Kidney (tissue), 14 donors: ENCODE measurements around the gene ADAM15. TPM values are rescaled to one million over a fixed set of nuclear protein-coding genes. Genes with fewer than 3 reads are reported as not detected.
A peak's percentile ranks its signal among the peaks of the same experiment; 100 is the strongest.

Experiments used
- DNase-seq, 5 donors: peaks; one replicate each; pipeline ENCODE4 v3.0.0-alpha.2; 2013 to 2020
- FAIRE-seq: peaks from 2 replicates; lab custom pipeline; 2012; peaks lifted over from hg19 to GRCh38; lab: Jason Lieb, UNC
- H3K27ac ChIP-seq, 2 donors: one replicate each; pipeline ENCODE4 v1.7.0; 2013; ENCODE audit warnings: low read depth in 2 of 2, low read length in 2 of 2, inconsistent platforms in 1 of 2
- H3K27me3 ChIP-seq: one replicate; pipeline ENCODE4 v1.7.1; 2013; ENCODE audit warnings: low read length, inconsistent platforms; ENCODE audit not compliant: control insufficient read depth, insufficient read depth
- H3K36me3 ChIP-seq, 3 donors: one replicate each; pipeline versions ENCODE4 v1.7.0 to v1.7.1; 2013; ENCODE audit warnings: low read length in 3 of 3, control low read depth in 1 of 3, inconsistent platforms in 1 of 3; ENCODE audit not compliant: insufficient read depth in 3 of 3, control insufficient read depth in 2 of 3
- H3K4me1 ChIP-seq, 3 donors: one replicate each; pipeline versions ENCODE4 v1.7.0 to v1.7.1; 2013; ENCODE audit warnings: low read length in 3 of 3, inconsistent platforms in 1 of 3, low read depth in 1 of 3; ENCODE audit not compliant: control insufficient read depth in 2 of 3, insufficient read depth in 2 of 3
- H3K4me3 ChIP-seq, 3 donors: one replicate each; pipeline versions ENCODE4 v1.7.0 to v1.8.1; 2013; ENCODE audit warnings: low read length in 3 of 3, control low read depth in 1 of 3, inconsistent platforms in 1 of 3
- H3K9ac ChIP-seq, 3 donors: one replicate each; pipeline versions ENCODE4 v1.7.0 to v1.7.1; 2013; ENCODE audit warnings: low read length in 3 of 3, control low read depth in 1 of 3, inconsistent platforms in 1 of 3
- H3K9me3 ChIP-seq, 3 donors: one replicate each; pipeline versions ENCODE4 v1.7.0 to v1.7.1; 2013; ENCODE audit warnings: low read length in 3 of 3, control low read depth in 1 of 3, inconsistent platforms in 1 of 3; ENCODE audit not compliant: control insufficient read depth in 2 of 3, insufficient read depth in 1 of 3
- CTCF ChIP-seq: IDR thresholded peaks from 3 replicates; pipeline ENCODE4 v1.5.1; 2012; ENCODE audit warnings: mild to moderate bottlenecking, moderate library complexity, borderline replicate concordance; ENCODE audit not compliant: insufficient read depth; ENCODE audit errors: extremely low read depth
- intact Hi-C: fragments of 100-400 bp; cut with DNase I; formaldehyde crosslinking; loops from one replicate; pipeline ENCODE4 v1.11.1; 2022
- polyA plus RNA-seq: library from polyadenylated mRNA; stranded (reverse); fragments of 350-450 nt; fragmentation: Illumina TruSeq; extraction: RNeasy Lipid Tissue Mini Kit (QIAGEN cat#74804); gene quantifications from one replicate; pipeline ENCODE4 v1.2.3, GENCODE V29; 2014; ENCODE audit warnings: low read depth, low replicate concordance; ENCODE audit not compliant: insufficient read depth
- total RNA-seq: library from RNA; stranded (reverse); fragmentation: NEBNext Ultra II Directional; extraction: Animal tissue kit (Norgen Biotek cat#: 25700); gene quantifications from one replicate; pipeline ENCODE4 v1.2.1, GENCODE V29; 2021
- donor health status: control.
- donor health status: control.
- donor health status: control.
- donor health status: control.
- donor health status: control.
- donor health status: DM: yes; HTN: yes; CAD: no.
- donor health status: Normal renal cell carcinoma (clear cell type).

The ADAM15 gene
- total and polyA plus RNA-seq, 2 donors from 2014 or later = 68.4 to 152 TPM

- intact Hi-C loops = no loop called here
- Histone ChIP-seq H3K9ac (peak within 1 kb of the TSS; percentile 39 to 68 (median 49)), H3K36me3 (no peaks in the 10 kb centered on the region), H3K27me3 (no peaks in the 10 kb centered on the region), H3K4me3 (peak within 1 kb of the TSS; percentile 62 to 72 (median 72)), H3K4me1 (peaks cover 0 to 17% (median 4%) of the 10 kb centered on the region in 3 donors), H3K27ac (peak within 1 kb of the TSS; percentile 56 to 72), H3K9me3 (no peaks in the 10 kb centered on the region)
- no peak for TF ChIP-seq CTCF
- DNase-seq = peak; percentile 93 to 97 (median 94)
- FAIRE-seq = no peak
Measured at GRCh38 chr1:155063550-155064110, 12.5 kb downstream of the ADAM15 start, which contains the start of gene EFNA4. Gene EFNA4 (plus strand): TSS chr1:155063740. CDS start chr1:155063824, 84 bp downstream.

GRCh38 chr1:155064111-155064831, 13.2 kb downstream of the ADAM15 start:
- Histone ChIP-seq H3K4me1 (peaks cover 0 to 17% (median 4%) of the 10 kb centered on the region in 3 donors), H3K36me3 (no peaks in the 10 kb centered on the region), H3K27me3 (no peaks in the 10 kb centered on the region), H3K9me3 (no peaks in the 10 kb centered on the region), H3K9ac (peak overlapping the region in 2 of 3 donors; percentile 39 to 68), H3K4me3 (peak overlapping the region; percentile 62 to 72 (median 66)), H3K27ac (peak overlapping the region in 1 of 2 donors; percentile 72)
- intact Hi-C loops = no loop called here
- FAIRE-seq = no peak
- no peak for TF ChIP-seq CTCF
- peak in 4 of 5 donors; percentile 73 to 86 (median 85) for DNase-seq

GRCh38 chr1:155064832-155065429, 13.8 kb downstream of the ADAM15 start:
- TF ChIP-seq CTCF = no peak
- FAIRE-seq = no peak

More at GRCh38 chr1:155064832-155065429, 13.8 kb downstream of the ADAM15 start:
- no peak overlapping the region for H3K27ac ChIP-seq
- H3K27me3 ChIP-seq = no peaks in the 10 kb centered on the region
- H3K9ac ChIP-seq = no peak overlapping the region
- intact Hi-C loops = no loop called here
- H3K36me3 ChIP-seq = no peaks in the 10 kb centered on the region
- no peaks in the 10 kb centered on the region for H3K9me3 ChIP-seq
- H3K4me3 ChIP-seq = no peak overlapping the region
- H3K4me1 ChIP-seq = peaks cover 0 to 17% (median 4%) of the 10 kb centered on the region in 3 donors
- peak in 2 of 5 donors; percentile 32 to 42 for DNase-seq
